Stimulated activated naive CD8-positive, alpha-beta T cell treated with anti-CD3 and anti-CD28 coated beads, Interleukin-15, Interleukin-2, amounts not matched to agents 100 U/mL and 50 U/mL, for 24 hours (primary cell): ENCODE results near the gene C3.
"Not testable (repeated sequence)": the region's sequence is repeated elsewhere in the genome, so short reads cannot be mapped to it uniquely, and the experiment has no call there.

Experiments used
- ATAC-seq: fragments of 150-1000 bp; cut with Tn5 transposase; one replicate; pipeline ENCODE4 v1.10.0; 2021
- DNase-seq: peaks from one replicate; pipeline ENCODE4 v3.0.0; 2021

The C3 gene

GRCh38 chr19:6690160-6690885 lies 30.1 kb downstream of the C3 start:
- DNase-seq (no peak), ATAC-seq (no peak)

DNA sequence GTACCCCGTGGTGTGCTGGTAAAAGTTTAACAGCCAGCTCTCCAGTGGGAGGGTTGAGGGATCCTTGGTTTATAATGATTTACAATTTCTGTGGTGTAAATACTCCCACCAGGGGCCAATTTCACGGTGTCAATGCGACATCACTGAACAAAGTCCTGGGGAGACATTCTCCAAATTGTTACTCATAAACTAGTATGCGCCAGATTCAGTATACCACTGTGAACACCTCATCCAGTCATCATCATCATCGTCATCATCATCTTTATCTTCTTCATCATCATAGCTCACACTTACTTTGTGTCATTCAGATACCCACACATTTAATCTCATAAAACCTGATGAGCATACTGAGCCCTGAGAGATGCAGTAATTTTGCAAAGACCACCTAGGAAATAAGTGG lies 33.3 kb downstream of the C3 start:
- ATAC-seq (peak; percentile 55), DNase-seq (no peak)

GRCh38 chr19:6686628-6686975 lies 33.8 kb downstream of the C3 start:
- ATAC-seq (no peak), DNase-seq (no peak)

DNA sequence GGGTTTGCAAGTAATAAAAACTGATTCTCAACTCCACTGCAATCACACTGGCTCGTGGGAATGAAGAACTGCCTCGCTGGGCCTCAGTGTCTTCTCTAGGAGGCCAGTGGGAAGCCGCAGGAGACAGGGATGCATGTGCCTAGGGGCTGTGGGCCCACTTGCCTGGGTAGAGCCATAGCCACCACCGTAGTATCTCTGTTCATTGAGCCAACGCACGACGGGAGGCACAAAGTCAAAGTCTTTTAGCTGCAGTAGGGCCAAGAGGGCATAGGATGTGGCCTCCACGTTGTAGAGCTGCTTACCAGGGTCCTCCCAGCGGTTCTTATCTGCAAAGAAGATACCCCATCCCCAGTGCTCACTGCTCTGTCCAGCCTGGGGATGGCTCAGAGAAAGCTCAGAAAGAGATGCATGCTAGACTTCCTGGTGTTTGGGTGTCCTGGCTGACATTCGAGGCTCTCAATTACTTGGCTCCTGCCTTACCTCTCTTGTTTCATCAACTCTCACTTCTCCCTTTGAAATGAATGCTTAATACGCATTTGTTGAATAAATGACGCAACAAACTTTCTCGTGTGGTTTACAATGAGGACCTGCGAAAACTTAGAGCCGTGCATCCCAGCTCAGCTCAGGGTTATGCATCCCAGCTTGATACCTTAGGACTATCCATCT lies 34.4 kb downstream of the C3 start:
- ATAC-seq (no peak), DNase-seq (no peak)

DNA sequence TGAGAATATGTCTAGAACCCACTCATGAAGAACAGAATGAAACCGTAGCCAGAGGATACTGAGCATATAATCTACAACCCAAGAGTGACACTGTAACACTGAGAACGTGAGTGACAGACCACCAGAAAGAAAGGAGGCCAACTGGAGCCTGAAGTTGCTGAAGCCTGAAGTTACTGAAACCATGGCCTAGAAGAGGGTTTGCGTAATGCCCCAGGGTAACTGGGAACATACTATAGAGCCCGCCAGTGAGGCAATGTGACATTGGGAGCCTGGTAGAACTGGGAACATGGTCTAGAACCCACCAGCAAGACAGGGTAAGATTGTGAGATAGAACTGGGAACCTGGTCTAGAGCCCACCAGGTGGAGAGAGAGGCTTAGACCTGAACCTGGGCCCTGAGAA lies 35.0 kb downstream of the C3 start:
- DNase-seq = no peak

DNA sequence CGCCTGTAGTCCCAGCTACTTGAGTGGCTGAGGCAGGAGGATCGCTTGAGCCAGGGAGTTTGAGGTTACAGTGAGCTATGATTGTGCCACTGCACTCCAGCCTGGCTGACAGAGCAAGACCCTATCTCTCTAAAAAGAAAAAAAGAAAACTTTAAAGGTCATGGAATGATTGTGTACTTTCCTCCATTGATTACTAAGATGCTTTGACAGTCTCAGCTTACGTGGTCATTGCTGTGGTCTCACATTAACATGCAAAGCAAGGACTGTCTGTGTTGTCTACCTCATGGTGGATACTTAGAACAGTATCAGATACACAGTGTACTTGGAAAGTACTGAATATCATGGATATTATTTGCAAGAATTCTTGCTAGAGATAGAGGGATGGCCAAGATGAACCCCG lies 36.5 kb downstream of the C3 start:
- ATAC-seq = peak; percentile 82
- no peak for DNase-seq

More for the DNA sequence above, 35.0 kb downstream of the C3 start:
- ATAC-seq = no peak

DNA sequence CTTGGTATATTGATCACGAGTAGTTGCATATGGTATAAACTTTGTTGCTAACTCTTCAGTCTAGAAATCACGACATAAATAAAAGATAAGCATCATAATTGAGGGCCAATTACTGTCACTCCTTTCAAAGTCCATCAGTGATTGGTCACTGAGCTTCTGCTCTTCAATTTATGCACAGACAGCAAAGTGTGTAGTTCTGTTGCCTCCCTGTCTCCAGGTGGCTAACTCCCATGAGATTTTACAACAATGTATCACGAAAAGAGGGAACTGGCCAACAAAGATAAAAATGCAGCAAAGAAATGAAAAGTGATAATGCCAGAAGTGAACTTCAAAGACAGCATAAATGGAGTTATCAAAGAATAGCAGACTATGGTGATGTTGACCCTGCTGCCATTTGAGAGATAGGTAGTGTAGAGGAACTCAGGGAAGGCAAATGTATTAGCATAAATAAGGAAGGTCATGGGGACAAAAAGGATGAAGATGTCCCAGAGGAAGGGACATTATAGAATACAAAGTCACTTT lies 37.8 kb downstream of the C3 start:
- no peak for ATAC-seq
- no peak for DNase-seq

DNA sequence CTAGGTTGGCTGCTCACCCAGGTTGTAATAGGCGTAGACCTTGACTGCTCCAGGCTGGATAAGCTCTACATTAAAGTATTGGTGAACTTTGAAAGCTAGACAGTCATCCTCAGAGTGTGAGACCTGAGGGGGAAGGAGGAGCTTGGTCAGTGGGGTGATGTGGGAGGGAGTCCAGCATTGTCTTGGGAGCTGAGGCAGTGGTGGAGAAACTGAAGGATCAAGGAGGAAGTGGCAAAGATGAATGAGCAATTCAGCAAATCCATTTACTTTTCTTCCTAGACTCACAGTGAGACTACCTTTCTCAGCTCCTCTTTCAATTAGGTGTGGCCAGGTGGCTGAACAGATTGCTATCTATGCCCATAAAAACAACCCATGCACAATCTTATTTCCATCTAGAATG lies 40.3 kb downstream of the C3 start:
- ATAC-seq (no peak), DNase-seq (no peak)

DNA sequence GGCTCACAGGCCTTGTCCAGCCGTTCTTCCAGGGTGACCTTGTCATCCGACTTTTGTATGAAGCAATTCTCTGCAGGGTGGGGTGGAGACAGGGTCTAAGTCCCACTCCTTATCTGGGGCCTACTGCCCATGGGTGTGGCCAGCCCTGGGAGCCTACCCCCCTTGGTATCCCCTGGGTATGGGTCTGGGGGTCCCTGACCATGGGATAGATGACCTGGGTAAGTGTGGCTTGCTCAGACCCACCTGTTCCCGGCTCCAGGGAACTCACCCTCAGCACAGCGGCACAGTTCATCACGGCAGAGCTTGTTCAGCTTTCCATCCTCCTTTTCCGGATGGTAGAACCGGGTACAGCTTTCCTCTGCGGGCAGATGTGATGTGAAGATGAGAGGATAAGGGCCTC lies 41.3 kb downstream of the C3 start:
- no peak for DNase-seq
- no peak for ATAC-seq

- DNase-seq = peak; percentile 75
- ATAC-seq = peak; percentile 92
Observed at GRCh38 chr19:6678690-6679109, 41.8 kb downstream of the C3 start.

- no peak for ATAC-seq
- peak; percentile 77 for DNase-seq
Observed at GRCh38 chr19:6677883-6678689, 42.4 kb downstream of the C3 start.

GRCh38 chr19:6677495-6677882 lies 43.0 kb downstream of the C3 start:
- no peak for ATAC-seq
- DNase-seq = no peak

- ATAC-seq (no peak), DNase-seq (no peak)
Observed at GRCh38 chr19:6676288-6676687, 44.2 kb downstream of the C3 start.

- ATAC-seq = peak; percentile 57
Observed at GRCh38 chr19:6674868-6675305, 45.6 kb downstream of the C3 start.

DNA sequence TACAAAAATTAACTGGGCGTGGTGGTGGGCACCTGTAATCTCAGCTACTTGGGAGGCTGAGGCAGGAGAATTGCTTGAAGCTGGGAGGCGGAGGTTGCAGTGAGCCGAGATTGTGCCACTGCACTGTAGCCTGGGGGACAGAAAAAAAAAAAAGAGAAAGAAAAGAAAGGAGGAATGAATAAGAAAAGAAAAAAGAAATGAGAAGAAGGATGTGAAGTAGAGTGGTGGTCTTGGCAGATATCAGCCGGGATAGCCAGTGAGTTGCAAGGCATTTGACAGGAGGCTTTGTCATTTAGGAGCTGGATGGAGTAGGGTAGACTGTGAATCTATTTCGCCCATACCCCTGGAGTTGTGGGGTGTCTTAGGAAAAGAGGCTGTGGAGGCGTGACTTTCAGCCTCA lies 46.0 kb downstream of the C3 start:
- not testable (repeated sequence) for DNase-seq, ATAC-seq

More at GRCh38 chr19:6674868-6675305, 45.6 kb downstream of the C3 start:
- DNase-seq = peak; percentile 90

DNA sequence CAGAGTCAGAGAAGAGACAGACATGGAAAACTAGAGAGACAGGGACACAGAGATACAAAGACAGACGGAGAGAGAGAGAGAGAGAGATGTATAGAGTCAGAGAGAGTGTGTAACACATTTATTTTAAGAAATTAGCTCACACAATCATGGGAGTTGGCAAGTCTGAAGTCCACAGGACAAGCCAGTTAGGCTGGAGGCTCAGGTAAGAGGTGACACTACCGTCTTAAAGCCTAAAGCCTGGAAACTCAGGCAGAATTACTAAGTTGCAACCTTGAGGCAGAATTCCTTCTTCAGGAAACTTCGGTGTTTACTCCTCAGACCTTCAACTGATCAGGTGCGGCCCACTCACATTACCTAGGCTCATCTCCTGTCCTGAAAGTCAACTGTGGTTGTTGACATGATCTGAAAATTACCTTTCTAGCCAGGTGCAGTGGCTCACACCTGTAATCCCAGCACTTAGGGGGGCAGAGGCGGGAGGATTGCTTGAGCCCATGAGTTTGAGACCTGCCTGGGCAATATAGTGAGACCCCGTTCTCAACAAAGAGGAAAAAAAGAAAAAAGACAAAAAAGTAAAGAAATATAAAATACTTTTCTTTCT lies 47.7 kb downstream of the C3 start:
- ATAC-seq (no peak), DNase-seq (no peak)

GRCh38 chr19:6671960-6672359 lies 48.5 kb downstream of the C3 start:
- ATAC-seq (no peak), DNase-seq (no peak)

GRCh38 chr19:6668691-6669090 lies 51.8 kb downstream of the C3 start:
- peak; percentile 43 for DNase-seq
- ATAC-seq = no peak

- ATAC-seq (no peak), DNase-seq (peak; percentile 51)
Observed at GRCh38 chr19:6667114-6667627, 53.3 kb downstream of the C3 start.

GRCh38 chr19:6664916-6665315 lies 55.5 kb downstream of the C3 start:
- DNase-seq (no peak), ATAC-seq (no peak)

DNA sequence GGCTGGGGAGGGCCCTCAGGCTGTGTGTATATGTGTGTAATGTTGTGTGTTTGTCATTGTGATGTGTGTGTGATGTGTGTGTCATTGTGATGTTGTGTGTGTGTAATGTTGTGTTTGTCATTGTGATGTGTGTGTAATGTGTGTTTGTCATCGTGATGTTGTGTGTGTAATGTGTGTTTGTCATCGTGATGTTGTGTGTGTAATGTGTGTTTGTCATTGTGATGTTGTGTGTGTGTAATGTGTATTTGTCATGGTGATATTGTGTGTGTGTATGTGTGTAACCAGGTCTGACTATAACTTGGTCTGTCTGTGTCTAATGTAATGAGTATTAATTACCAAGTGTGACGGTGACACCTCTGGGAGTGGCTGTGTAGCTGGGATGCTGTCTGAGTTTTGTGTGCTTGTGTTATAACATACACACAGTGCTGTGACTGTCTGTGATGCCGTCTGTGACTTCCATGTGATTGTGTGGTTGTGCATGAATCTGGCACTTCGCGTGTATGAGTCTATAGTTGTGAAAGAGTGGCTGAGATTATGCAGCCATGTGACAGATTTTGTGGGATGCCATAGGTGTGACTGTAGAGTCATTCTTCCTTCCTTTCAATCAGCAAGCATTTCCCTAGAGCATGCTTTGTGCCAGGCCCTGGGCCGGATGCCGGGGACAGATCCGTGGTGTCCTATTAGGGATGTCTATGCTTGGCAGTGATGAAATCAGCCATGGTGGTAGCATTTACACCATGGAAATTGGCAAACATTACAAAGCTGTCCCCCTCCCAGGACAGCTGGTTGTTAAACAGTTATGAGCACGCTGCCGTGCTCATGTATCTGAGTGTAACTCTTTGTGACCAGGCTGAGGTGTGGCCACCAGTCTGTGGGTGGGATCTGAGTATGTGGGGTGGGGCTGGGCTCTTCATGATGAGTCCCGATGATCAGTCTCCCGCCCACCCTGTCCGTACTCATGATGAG lies 56.9 kb downstream of the C3 start:
- ATAC-seq = peak; percentile 37
- DNase-seq = peak; percentile 57
